ENCODE data around the gene WDR6.

The WDR6 gene

GRCh38 chr3:49007068-49007770 is at the start of gene WDR6:
Gene WDR6, plus strand, starts transcription at chr3:49007391. Its CDS starts 41 bp downstream, at chr3:49007432.
- FAIRE-seq = peak; percentile 21

GRCh38 chr3:48960841-48961413 is 46.3 kb upstream of the WDR6 start:
- FAIRE-seq = no peak

GRCh38 chr3:48962340-48962739 is 44.9 kb upstream of the WDR6 start:
- FAIRE-seq = no peak

- FAIRE-seq = no peak
Measured at GRCh38 chr3:48962939-48963338, 44.3 kb upstream of the WDR6 start.

- FAIRE-seq = no peak
Measured at GRCh38 chr3:48963591-48963990, 43.6 kb upstream of the WDR6 start.

- FAIRE-seq = no peak
Measured at GRCh38 chr3:48966367-48966766, 40.8 kb upstream of the WDR6 start.

- FAIRE-seq = no peak
Measured at GRCh38 chr3:48966876-48967361, 40.3 kb upstream of the WDR6 start.

- FAIRE-seq = no peak
Measured at GRCh38 chr3:48970586-48970985, 36.6 kb upstream of the WDR6 start.

GRCh38 chr3:48974076-48974864 is 32.9 kb upstream of the WDR6 start:
- FAIRE-seq = no peak

GRCh38 chr3:48979451-48979850 is 27.7 kb upstream of the WDR6 start:
- no peak for FAIRE-seq

- FAIRE-seq = no peak
Measured at GRCh38 chr3:48980295-48980694, 26.9 kb upstream of the WDR6 start.

- FAIRE-seq = peak; percentile 16
Measured at GRCh38 chr3:48982016-48982415, 25.2 kb upstream of the WDR6 start.

GRCh38 chr3:48982686-48983085 is 24.5 kb upstream of the WDR6 start:
- no peak for FAIRE-seq

GRCh38 chr3:48983096-48983495 is 24.1 kb upstream of the WDR6 start:
- no peak for FAIRE-seq

- FAIRE-seq = no peak
Measured at GRCh38 chr3:48984663-48985062, 22.5 kb upstream of the WDR6 start.

- no peak for FAIRE-seq
Measured at GRCh38 chr3:48985831-48986376, 21.3 kb upstream of the WDR6 start.

GRCh38 chr3:48989126-48989795 is 17.9 kb upstream of the WDR6 start:
- FAIRE-seq = no peak

- no peak for FAIRE-seq
Measured at GRCh38 chr3:48989796-48990635, 17.2 kb upstream of the WDR6 start, which contains the start of gene P4HTM. Gene P4HTM, plus strand, starts transcription at chr3:48990241. Its CDS starts 16 bp downstream, at chr3:48990257.

GRCh38 chr3:48990636-48991469 is 16.3 kb upstream of the WDR6 start:
- FAIRE-seq = no peak

- no peak for FAIRE-seq
Measured at GRCh38 chr3:48991851-48992545, 15.2 kb upstream of the WDR6 start.
